ENCODE data around the gene CCDC13. TPM values are rescaled to one million over a fixed set of nuclear protein-coding genes. Genes with fewer than 3 reads are reported as not detected.

The CCDC13 gene
- total and polyA plus RNA-seq, 2 experiments from 2014 or later, result 0.27 to 0.45 TPM

DNA sequence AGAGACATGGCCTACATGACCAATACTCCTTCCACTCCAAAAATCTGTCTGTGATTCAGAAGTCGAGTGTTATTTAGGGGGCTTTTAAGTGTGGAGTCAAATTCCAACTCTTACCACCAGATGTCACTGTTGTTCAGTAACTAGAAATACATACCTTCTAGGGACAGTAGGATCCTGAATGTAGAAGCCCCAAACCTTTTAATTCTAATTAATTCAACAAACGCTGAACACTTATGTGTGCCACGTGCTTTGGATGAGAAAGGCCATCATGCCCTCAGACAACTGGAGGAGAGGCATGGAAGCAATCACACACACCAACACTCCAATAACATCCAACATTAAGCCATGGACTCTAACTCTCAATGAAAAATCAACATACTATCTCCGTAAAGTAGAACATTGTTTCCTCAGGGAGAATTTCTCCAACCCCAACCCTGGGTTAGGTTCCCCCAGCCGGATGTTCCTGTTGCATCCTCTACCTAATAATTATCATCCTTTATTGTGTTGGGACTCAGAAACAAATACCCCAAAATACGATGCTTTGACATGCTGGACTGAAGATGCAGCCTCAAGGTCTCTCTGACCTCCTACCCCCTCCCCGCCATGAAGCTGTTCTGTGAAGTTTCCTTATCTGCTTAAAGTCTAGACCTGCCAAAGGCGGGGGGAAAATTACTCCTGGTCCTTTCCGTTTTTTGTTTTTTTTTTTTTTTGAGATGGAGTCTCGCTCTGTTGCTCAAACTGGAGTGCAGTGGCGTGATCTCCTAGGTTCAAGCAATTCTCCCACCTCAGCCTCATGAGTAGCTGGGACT is 8.0 kb upstream of the CCDC13 start:
- Mint-ChIP-seq H3K4me1 (no peaks in the 10 kb centered on the region; the same call in 2 of the 3 replicates), H3K9me3 (no peaks in the 10 kb centered on the region; the same call in 2 of the 3 replicates), H3K27ac (peak overlapping the region; percentile 85), H3K4me3 (no peak overlapping the region), H3K36me3 (ENCODE audit: low read depth) (peaks cover 25% of the 10 kb centered on the region; the same call in 2 of the 3 replicates), H3K27me3 (ENCODE audit: insufficient read depth, low read depth, poor library complexity) (peaks cover 2% of the 10 kb centered on the region)
- H3K27me3 ChIP-seq (ENCODE audit: insufficient read depth), result no peaks in the 10 kb centered on the region
- peak; percentile 86 for ATAC-seq
- H3K9me2 ChIP-seq (ENCODE audit: insufficient read depth), result no peaks in the 10 kb centered on the region
- H3F3A ChIP-seq (replicated peaks; ENCODE audit: low read depth), result no peaks in the 10 kb centered on the region
- peaks cover 5% of the 10 kb centered on the region; the same call in 1 of the 2 replicates for H4K20me1 ChIP-seq (replicated peaks; ENCODE audit: insufficient read depth)
- no peak overlapping the region for H3K4me3 ChIP-seq
- no peaks in the 10 kb centered on the region; the same call in 1 of the 2 replicates for H3K79me2 ChIP-seq (replicated peaks; ENCODE audit: insufficient read depth)
- H3K36me3 ChIP-seq (ENCODE audit: insufficient read depth), result peaks cover 11% of the 10 kb centered on the region; the same call in 1 of the 2 replicates
- no peak overlapping the region for H3K4me2 ChIP-seq
- TF ChIP-seq POLR2AphosphoS5 (IDR thresholded peaks at IDR 0.05; ENCODE audit: low read depth), result no peak
- TF ChIP-seq, protein P1, sequence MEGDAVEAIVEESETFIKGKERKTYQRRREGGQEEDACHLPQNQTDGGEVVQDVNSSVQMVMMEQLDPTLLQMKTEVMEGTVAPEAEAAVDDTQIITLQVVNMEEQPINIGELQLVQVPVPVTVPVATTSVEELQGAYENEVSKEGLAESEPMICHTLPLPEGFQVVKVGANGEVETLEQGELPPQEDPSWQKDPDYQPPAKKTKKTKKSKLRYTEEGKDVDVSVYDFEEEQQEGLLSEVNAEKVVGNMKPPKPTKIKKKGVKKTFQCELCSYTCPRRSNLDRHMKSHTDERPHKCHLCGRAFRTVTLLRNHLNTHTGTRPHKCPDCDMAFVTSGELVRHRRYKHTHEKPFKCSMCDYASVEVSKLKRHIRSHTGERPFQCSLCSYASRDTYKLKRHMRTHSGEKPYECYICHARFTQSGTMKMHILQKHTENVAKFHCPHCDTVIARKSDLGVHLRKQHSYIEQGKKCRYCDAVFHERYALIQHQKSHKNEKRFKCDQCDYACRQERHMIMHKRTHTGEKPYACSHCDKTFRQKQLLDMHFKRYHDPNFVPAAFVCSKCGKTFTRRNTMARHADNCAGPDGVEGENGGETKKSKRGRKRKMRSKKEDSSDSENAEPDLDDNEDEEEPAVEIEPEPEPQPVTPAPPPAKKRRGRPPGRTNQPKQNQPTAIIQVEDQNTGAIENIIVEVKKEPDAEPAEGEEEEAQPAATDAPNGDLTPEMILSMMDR (conservative IDR thresholded peaks at IDR 0.05; ENCODE audit: low read depth in 2 of 2), result peak; percentile 70 to 86
- no peaks in the 10 kb centered on the region for H3K4me1 ChIP-seq (ENCODE audit: insufficient read depth)
- H3K27ac ChIP-seq (ENCODE audit: low read depth), result peak overlapping the region; percentile 4; the same call in 1 of the 2 replicates
- H2AFZ ChIP-seq, result no peak overlapping the region
- DNase-seq (ENCODE audit: low spot score), result peak; percentile 88

DNA sequence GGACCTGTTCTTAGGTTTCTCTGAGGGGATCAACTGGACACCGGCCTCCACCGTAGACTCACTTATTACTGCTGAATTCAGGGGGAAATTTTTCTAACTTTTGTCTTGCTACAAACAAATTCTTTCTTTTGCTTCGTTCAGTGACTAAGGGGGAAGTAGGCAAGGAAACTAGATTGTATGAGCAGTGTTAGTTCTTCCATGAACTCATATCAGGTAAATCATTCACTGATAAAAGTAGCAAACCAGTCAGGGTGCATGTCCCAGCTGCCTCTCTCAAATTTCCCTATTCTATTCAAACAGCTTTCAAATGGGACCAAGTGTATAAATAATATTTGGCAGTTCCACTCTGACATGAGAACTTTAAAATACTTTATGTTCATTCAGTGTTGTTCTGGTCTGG is 7.3 kb upstream of the CCDC13 start:
- ATAC-seq (no peak), DNase-seq (ENCODE audit: low spot score) (no peak)
- no peak overlapping the region for H2AFZ ChIP-seq
- H3K4me3 Mint-ChIP-seq, result no peak overlapping the region
- no peak overlapping the region for H3K27ac Mint-ChIP-seq
- H3K9me2 ChIP-seq (ENCODE audit: insufficient read depth), result no peaks in the 10 kb centered on the region
- no peaks in the 10 kb centered on the region; the same call in 2 of the 3 replicates for H3K4me1 Mint-ChIP-seq
- H3K36me3 ChIP-seq (ENCODE audit: insufficient read depth), result peaks cover 4% of the 10 kb centered on the region; the same call in 1 of the 2 replicates
- H3K4me2 ChIP-seq, result no peak overlapping the region
- peaks cover 18% of the 10 kb centered on the region; the same call in 2 of the 3 replicates for H3K36me3 Mint-ChIP-seq (ENCODE audit: low read depth)
- H3K27ac ChIP-seq (ENCODE audit: low read depth), result no peak overlapping the region
- no peaks in the 10 kb centered on the region for H3F3A ChIP-seq (replicated peaks; ENCODE audit: low read depth)
- no peak overlapping the region for H3K4me3 ChIP-seq
- H4K20me1 ChIP-seq (replicated peaks; ENCODE audit: insufficient read depth), result peaks cover 3% of the 10 kb centered on the region; the same call in 1 of the 2 replicates
- no peaks in the 10 kb centered on the region; the same call in 1 of the 2 replicates for H3K79me2 ChIP-seq (replicated peaks; ENCODE audit: insufficient read depth)
- no peaks in the 10 kb centered on the region for H3K27me3 ChIP-seq (ENCODE audit: insufficient read depth)
- H3K9me3 Mint-ChIP-seq, result no peaks in the 10 kb centered on the region; the same call in 2 of the 3 replicates
- H3K27me3 Mint-ChIP-seq (ENCODE audit: insufficient read depth, low read depth, poor library complexity), result peaks cover 2% of the 10 kb centered on the region
- H3K4me1 ChIP-seq (ENCODE audit: insufficient read depth), result no peaks in the 10 kb centered on the region
- TF ChIP-seq POLR2AphosphoS5 (IDR thresholded peaks at IDR 0.05; ENCODE audit: low read depth) (no peak), ZNF331 (CRISPR knock-in tag; IDR thresholded peaks at IDR 0.05; ENCODE audit: low read depth) (no peak), EZH2phosphoT487 (IDR thresholded peaks at IDR 0.05; ENCODE audit: unreplicated experiment) (no peak), CREB1 (CRISPR knock-in tag; IDR thresholded peaks at IDR 0.05; ENCODE audit: low read depth) (no peak)
- TF ChIP-seq, protein P2, sequence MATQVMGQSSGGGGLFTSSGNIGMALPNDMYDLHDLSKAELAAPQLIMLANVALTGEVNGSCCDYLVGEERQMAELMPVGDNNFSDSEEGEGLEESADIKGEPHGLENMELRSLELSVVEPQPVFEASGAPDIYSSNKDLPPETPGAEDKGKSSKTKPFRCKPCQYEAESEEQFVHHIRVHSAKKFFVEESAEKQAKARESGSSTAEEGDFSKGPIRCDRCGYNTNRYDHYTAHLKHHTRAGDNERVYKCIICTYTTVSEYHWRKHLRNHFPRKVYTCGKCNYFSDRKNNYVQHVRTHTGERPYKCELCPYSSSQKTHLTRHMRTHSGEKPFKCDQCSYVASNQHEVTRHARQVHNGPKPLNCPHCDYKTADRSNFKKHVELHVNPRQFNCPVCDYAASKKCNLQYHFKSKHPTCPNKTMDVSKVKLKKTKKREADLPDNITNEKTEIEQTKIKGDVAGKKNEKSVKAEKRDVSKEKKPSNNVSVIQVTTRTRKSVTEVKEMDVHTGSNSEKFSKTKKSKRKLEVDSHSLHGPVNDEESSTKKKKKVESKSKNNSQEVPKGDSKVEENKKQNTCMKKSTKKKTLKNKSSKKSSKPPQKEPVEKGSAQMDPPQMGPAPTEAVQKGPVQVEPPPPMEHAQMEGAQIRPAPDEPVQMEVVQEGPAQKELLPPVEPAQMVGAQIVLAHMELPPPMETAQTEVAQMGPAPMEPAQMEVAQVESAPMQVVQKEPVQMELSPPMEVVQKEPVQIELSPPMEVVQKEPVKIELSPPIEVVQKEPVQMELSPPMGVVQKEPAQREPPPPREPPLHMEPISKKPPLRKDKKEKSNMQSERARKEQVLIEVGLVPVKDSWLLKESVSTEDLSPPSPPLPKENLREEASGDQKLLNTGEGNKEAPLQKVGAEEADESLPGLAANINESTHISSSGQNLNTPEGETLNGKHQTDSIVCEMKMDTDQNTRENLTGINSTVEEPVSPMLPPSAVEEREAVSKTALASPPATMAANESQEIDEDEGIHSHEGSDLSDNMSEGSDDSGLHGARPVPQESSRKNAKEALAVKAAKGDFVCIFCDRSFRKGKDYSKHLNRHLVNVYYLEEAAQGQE (IDR thresholded peaks at IDR 0.05; ENCODE audit: unreplicated experiment), result no peak
- TF ChIP-seq, protein P1 (conservative IDR thresholded peaks at IDR 0.05; ENCODE audit: low read depth in 2 of 2), result no peak
- TF ChIP-seq, protein P3, sequence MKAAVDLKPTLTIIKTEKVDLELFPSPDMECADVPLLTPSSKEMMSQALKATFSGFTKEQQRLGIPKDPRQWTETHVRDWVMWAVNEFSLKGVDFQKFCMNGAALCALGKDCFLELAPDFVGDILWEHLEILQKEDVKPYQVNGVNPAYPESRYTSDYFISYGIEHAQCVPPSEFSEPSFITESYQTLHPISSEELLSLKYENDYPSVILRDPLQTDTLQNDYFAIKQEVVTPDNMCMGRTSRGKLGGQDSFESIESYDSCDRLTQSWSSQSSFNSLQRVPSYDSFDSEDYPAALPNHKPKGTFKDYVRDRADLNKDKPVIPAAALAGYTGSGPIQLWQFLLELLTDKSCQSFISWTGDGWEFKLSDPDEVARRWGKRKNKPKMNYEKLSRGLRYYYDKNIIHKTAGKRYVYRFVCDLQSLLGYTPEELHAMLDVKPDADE (IDR thresholded peaks at IDR 0.05), result no peak
